HFF-Myc (cell line): ENCODE data around the gene B9D1.

Source experiments
- DNase-seq: peaks from one replicate; pipeline ENCODE4 v3.0.0-alpha.2; 2011; ENCODE audit warnings: low read depth; ENCODE audit errors: extremely low read depth
- H3K4me3 ChIP-seq: replicated peaks from 2 replicates; pipeline ENCODE4 v1.5.1; 2011; ENCODE audit warnings: low read depth, mild to moderate bottlenecking, control low read depth, low read length
- CTCF ChIP-seq: IDR thresholded peaks from 2 replicates; pipeline ENCODE4 v1.5.1; 2012; ENCODE audit warnings: mild to moderate bottlenecking, low read depth, low read length, control low read depth; ENCODE audit errors: missing control alignments

The B9D1 gene

GRCh38 chr17:19301274-19301951 lies 61.1 kb downstream of the B9D1 start:
- TF ChIP-seq CTCF = no peak
- no peak overlapping the region for H3K4me3 ChIP-seq
- DNase-seq = no peak

GRCh38 chr17:19299866-19300265 lies 62.7 kb downstream of the B9D1 start:
- TF ChIP-seq CTCF = no peak
- DNase-seq = no peak
- no peak overlapping the region for H3K4me3 ChIP-seq

GRCh38 chr17:19299214-19299747 lies 63.2 kb downstream of the B9D1 start:
- TF ChIP-seq CTCF = no peak
- H3K4me3 ChIP-seq = no peak overlapping the region
- no peak for DNase-seq

GRCh38 chr17:19298569-19299213 lies 63.8 kb downstream of the B9D1 start:
- no peak for DNase-seq
- no peak for TF ChIP-seq CTCF
- H3K4me3 ChIP-seq = no peak overlapping the region

GRCh38 chr17:19296786-19297778 lies 65.4 kb downstream of the B9D1 start:
- DNase-seq = no peak
- TF ChIP-seq CTCF = no peak
- H3K4me3 ChIP-seq = no peak overlapping the region

GRCh38 chr17:19295473-19296135 lies 66.9 kb downstream of the B9D1 start:
- no peak overlapping the region for H3K4me3 ChIP-seq
- TF ChIP-seq CTCF = no peak
- DNase-seq = no peak
